ENCODE data around the gene SPSB2.

Gene SPSB2

GRCh38 chr12:6843118-6843902 lies 29.8 kb downstream of the SPSB2 start:
- TF ChIP-seq ZFX (IDR thresholded peaks at IDR 0.05) (no peak), CTCF (conservative IDR thresholded peaks at IDR 0.05) (no peak; the same call in 1 of the 2 replicates)
- H3K27ac ChIP-seq, result no peak overlapping the region

DNA sequence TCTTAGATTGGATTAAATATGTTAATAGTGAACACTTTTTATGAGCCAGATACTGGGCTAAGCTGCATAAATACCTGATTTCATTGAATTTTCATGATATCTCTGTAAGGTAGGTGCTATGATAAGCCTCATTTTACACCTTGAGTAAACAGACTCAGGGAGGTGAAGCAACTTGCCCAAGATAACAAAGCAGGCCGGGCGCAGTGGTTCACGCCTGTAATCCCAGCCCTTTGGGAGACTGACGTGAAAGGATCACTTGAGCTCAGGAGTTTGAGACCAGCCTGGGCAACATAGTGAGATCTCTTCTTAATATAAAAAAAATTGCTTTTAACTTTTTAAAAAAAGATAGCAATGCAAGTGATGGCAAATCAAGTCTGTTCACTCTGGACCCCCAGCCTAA lies 31.0 kb downstream of the SPSB2 start:
- TF ChIP-seq ZFX (IDR thresholded peaks at IDR 0.05), result no peak
- no peak for TF ChIP-seq CTCF (conservative IDR thresholded peaks at IDR 0.05)
- no peak overlapping the region for H3K27ac ChIP-seq

GRCh38 chr12:6840761-6841515 lies 32.2 kb downstream of the SPSB2 start, which contains the start of gene GNB3:
TSS of gene GNB3 (plus strand) at chr12:6840925. CDS start at chr12:6841288, 363 bp downstream.
- TF ChIP-seq CTCF (conservative IDR thresholded peaks at IDR 0.05) (no peak), ZFX (IDR thresholded peaks at IDR 0.05) (no peak)
- H3K27ac ChIP-seq, result no peak within 1 kb of the TSS

- TF ChIP-seq CTCF (conservative IDR thresholded peaks at IDR 0.05), result no peak
- TF ChIP-seq ZFX (IDR thresholded peaks at IDR 0.05), result no peak
- no peak overlapping the region for H3K27ac ChIP-seq
Observed at GRCh38 chr12:6840330-6840729, 32.8 kb downstream of the SPSB2 start.

DNA sequence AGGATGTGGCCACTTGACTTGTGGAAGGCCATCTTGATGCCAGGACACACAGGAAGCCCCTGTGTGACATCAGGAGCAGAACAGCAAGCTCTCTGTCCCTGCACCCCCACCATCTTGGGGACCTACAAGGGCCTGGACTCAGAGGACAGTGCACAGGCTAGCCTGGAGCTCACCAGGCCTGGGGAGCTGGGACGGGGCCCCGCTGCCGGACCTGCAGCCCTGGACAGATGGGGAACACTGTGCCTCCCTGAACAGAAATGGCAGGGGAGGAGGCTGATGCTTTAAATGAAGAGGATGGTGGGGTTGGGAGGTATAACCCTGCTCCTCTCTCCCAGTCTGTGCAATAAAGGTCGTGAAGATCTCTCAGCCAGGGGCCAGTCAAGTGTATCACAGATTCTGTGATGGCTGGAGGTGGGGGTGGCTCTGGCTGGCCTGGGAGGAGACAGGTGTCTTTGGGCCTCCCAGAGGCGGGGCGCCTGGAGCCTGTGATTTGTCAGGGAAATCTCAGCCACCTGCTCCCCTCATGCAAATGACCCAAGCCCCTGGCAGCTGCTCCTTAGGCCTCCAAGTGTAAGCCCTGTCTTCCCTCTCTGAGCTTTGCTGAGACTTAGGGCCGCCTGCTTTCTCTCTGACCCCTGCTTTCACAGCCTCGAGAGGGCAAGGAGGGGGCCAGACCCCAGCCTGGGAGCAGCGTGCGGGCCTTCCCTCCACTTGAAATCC lies 33.5 kb downstream of the SPSB2 start:
- H3K27ac ChIP-seq, result no peak overlapping the region

DNA sequence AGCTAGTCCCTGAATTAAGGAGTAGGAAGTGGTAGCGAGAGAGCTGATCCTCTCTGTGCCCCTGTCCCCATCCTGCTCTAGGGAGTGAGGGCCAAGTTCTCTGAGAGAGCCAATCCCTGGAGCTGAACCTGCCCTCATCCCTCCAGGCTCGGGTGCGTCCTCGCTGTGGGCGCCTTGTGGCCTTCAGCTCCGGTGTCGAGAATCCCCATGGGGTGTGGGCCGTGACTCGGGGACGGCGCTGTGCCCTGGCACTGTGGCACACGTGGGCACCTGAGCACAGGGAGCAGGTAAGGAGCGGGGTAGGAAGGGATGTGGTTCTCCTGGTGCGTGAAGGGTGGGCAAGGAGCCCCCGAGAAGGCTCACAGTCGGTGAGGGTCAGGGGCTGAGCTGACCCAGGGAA lies 34.2 kb downstream of the SPSB2 start:
- TF ChIP-seq CTCF (conservative IDR thresholded peaks at IDR 0.05), result no peak
- TF ChIP-seq ZFX (IDR thresholded peaks at IDR 0.05), result no peak
- H3K27ac ChIP-seq, result no peak overlapping the region

More for the DNA sequence above, 33.5 kb downstream of the SPSB2 start:
- TF ChIP-seq ZFX (IDR thresholded peaks at IDR 0.05), result no peak
- no peak for TF ChIP-seq CTCF (conservative IDR thresholded peaks at IDR 0.05)

All from C4-2B (cell line).